Neural cell (in vitro differentiated cells): ENCODE measurements around the gene PPM1J. TPM values are rescaled to one million over a fixed set of nuclear protein-coding genes. Genes with fewer than 3 reads are reported as not detected.
A peak's percentile ranks its signal among the peaks of the same experiment; 100 is the strongest.

ENCODE experiments used
- H2AFZ ChIP-seq: fragments of 200-600, 300-800 bp; sonication (generic), shearing (Covaris generic); 2 replicates; pipeline ENCODE4 v1.6.0; 2014; ENCODE audit warnings: low read depth, mild to moderate bottlenecking, antibody characterized with exemption, low read length, moderate library complexity
- H3F3A ChIP-seq: fragments of 200-600 bp; shearing (Covaris generic); 2 replicates; pipeline ENCODE4 v1.6.1; 2016; ENCODE audit warnings: mild to moderate bottlenecking, moderate library complexity, mixed read lengths, antibody characterized with exemption, low read length; ENCODE audit not compliant: insufficient read depth, poor library complexity, severe bottlenecking
- H3K27ac ChIP-seq: fragments of 200-600, 300-800 bp; sonication (generic), shearing (Covaris generic); 2 replicates; pipeline ENCODE4 v1.5.1; 2014; ENCODE audit warnings: mild to moderate bottlenecking, low read length, moderate library complexity
- H3K27me3 ChIP-seq: fragments of 300-800, 200-600 bp; sonication (generic), shearing (Covaris generic); 2 replicates; pipeline ENCODE4 v1.6.0; 2014; ENCODE audit warnings: mild to moderate bottlenecking, low read depth, low read length, moderate library complexity; ENCODE audit not compliant: insufficient read depth
- H3K36me3 ChIP-seq: fragments of 300-800, 200-600 bp; sonication (generic), shearing (Covaris generic); 2 replicates; pipeline ENCODE4 v1.5.1; 2014; ENCODE audit warnings: mild to moderate bottlenecking, antibody characterized with exemption, low read length, moderate library complexity; ENCODE audit not compliant: insufficient read depth
- H3K4me2 ChIP-seq: fragments of 300-800, 200-600 bp; sonication (generic), shearing (Covaris generic); 2 replicates; pipeline ENCODE4 v1.6.0; 2014; ENCODE audit warnings: mild to moderate bottlenecking, low read length
- H3K4me3 ChIP-seq: fragments of 300-800, 200-600 bp; sonication (generic), shearing (Covaris generic); 2 replicates; pipeline ENCODE4 v1.5.1; 2014; ENCODE audit warnings: mild to moderate bottlenecking, low read length, moderate library complexity
- H3K79me2 ChIP-seq: fragments of 200-600 bp; shearing (Covaris generic); replicated peaks from 2 replicates; pipeline ENCODE4 v1.6.0; 2014; ENCODE audit warnings: mild to moderate bottlenecking, low read length, moderate library complexity; ENCODE audit not compliant: insufficient read depth
- H3K9ac ChIP-seq: fragments of 300-800, 200-600 bp; sonication (generic), shearing (Covaris generic); 2 replicates; pipeline ENCODE4 v1.6.1; 2016; ENCODE audit warnings: mild to moderate bottlenecking, low read length, mixed read lengths
- H3K9me2 ChIP-seq: fragments of 200-600 bp; shearing (Covaris generic); 2 replicates; pipeline ENCODE4 v1.6.1; 2016; ENCODE audit warnings: mild to moderate bottlenecking, low read length, mixed read lengths; ENCODE audit not compliant: insufficient read depth
- H3K9me3 ChIP-seq: fragments of 200-600, 300-800 bp; sonication (generic), shearing (Covaris generic); 2 replicates; pipeline ENCODE4 v1.6.1; 2016; ENCODE audit warnings: mild to moderate bottlenecking, mixed run types, low read length, moderate library complexity, mixed read lengths
- H4K20me1 ChIP-seq: fragments of 200-600 bp; shearing (Covaris generic); 2 replicates; pipeline ENCODE4 v1.6.1; 2016; ENCODE audit warnings: mild to moderate bottlenecking, mixed run types; ENCODE audit not compliant: insufficient read depth
- EP300 ChIP-seq: fragments of 450-650 bp; conservative IDR thresholded peaks from 2 replicates; pipeline ENCODE4 v1.6.1; 2014; ENCODE audit warnings: antibody characterized with exemption, mild to moderate bottlenecking, moderate library complexity; ENCODE audit not compliant: poor library complexity, severe bottlenecking
- EZH2 ChIP-seq: fragments of 200-600, 300-800 bp; shearing (Covaris generic), sonication (generic); IDR thresholded peaks from 2 replicates; pipeline ENCODE4 v1.6.1; 2014; ENCODE audit warnings: antibody characterized with exemption, low read length, borderline replicate concordance, mild to moderate bottlenecking; ENCODE audit not compliant: insufficient read depth, poor library complexity, severe bottlenecking
- MXI1 ChIP-seq: fragments of 450-650 bp; conservative IDR thresholded peaks from 2 replicates; pipeline ENCODE4 v1.6.1; 2014; ENCODE audit warnings: antibody characterized with exemption, mild to moderate bottlenecking; ENCODE audit not compliant: poor library complexity, severe bottlenecking
- POLR2AphosphoS5 ChIP-seq: IDR thresholded peaks from 2 replicates; pipeline ENCODE4 v1.6.1; 2012
- RAD21 ChIP-seq: fragments of 450-650 bp; conservative IDR thresholded peaks from 2 replicates; pipeline ENCODE4 v1.6.1; 2014; ENCODE audit warnings: antibody characterized with exemption, mild to moderate bottlenecking, moderate library complexity
- SMC3 ChIP-seq: fragments of 450-650 bp; conservative IDR thresholded peaks from 2 replicates; pipeline ENCODE4 v1.6.1; 2014; ENCODE audit warnings: antibody characterized with exemption, mild to moderate bottlenecking, moderate library complexity; ENCODE audit not compliant: poor library complexity
- TAF1 ChIP-seq: IDR thresholded peaks from 2 replicates; pipeline ENCODE4 v1.6.1; 2012; ENCODE audit warnings: low read depth
- polyA plus RNA-seq: library from polyadenylated mRNA; depleted of rRNA; stranded (reverse); fragments of >200 nt; gene quantifications from 2 replicates; pipeline ENCODE4 v1.2.3, GENCODE V29; 2014
- TF ChIP-seq, protein P1 (sequence below): IDR thresholded peaks from 2 replicates; pipeline ENCODE4 v1.6.1; 2012; ENCODE audit warnings: borderline replicate concordance
- TF ChIP-seq, protein P2 (sequence below): fragments of 450-650 bp; IDR thresholded peaks from 2 replicates; pipeline ENCODE4 v1.5.1; 2014; ENCODE audit warnings: antibody characterized with exemption, mild to moderate bottlenecking, moderate library complexity; ENCODE audit not compliant: poor library complexity, severe bottlenecking

The PPM1J gene
- polyA plus RNA-seq, 1 donor from 2014 or later: 0.16 TPM

DNA sequence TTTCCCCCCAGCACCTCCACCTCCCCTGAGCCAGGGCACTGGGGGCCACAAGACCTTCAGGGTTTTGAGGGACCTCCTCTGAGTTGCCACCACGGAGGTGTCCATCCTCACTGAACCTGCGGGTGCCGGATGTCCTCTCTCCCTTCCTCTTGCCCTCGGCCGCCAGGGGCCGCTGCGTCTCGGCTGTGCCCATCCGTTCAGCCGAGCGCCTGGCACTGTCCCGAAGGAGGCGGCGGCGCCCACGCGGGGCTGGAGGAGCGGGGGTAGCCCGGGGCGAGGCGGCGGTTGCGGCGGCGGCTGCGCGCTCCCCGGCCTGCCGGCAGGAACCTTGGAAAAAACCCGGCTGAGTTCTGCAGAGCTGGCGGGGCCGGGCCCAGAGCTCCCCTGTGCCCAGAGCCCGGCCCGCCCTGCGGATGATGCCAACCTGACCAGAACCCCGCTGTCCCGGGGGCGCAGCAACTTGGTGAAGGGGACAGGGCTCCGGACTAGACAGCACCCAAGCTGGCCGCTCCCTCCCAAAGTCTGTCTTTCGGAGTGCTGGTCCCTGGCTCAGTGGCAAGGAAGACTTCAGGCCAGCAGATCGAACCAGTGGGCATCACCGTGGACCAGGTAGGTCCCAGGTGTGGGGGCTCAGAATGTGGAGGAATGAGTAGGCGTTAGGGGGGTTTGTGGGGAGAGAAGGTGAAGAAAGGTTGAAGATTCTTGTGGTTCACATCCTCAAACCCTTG lies 3.7 kb upstream of the PPM1J start:
- H3K27me3 ChIP-seq: peaks cover 20% of the 10 kb centered on the region
- no peaks in the 10 kb centered on the region for H3K9me3 ChIP-seq
- TF ChIP-seq MXI1 (no peak), EP300 (no peak), POLR2AphosphoS5 (no peak), SMC3 (peak; percentile 59), TAF1 (no peak), RAD21 (peak; percentile 46), EZH2 (no peak)
- TF ChIP-seq, protein P1, sequence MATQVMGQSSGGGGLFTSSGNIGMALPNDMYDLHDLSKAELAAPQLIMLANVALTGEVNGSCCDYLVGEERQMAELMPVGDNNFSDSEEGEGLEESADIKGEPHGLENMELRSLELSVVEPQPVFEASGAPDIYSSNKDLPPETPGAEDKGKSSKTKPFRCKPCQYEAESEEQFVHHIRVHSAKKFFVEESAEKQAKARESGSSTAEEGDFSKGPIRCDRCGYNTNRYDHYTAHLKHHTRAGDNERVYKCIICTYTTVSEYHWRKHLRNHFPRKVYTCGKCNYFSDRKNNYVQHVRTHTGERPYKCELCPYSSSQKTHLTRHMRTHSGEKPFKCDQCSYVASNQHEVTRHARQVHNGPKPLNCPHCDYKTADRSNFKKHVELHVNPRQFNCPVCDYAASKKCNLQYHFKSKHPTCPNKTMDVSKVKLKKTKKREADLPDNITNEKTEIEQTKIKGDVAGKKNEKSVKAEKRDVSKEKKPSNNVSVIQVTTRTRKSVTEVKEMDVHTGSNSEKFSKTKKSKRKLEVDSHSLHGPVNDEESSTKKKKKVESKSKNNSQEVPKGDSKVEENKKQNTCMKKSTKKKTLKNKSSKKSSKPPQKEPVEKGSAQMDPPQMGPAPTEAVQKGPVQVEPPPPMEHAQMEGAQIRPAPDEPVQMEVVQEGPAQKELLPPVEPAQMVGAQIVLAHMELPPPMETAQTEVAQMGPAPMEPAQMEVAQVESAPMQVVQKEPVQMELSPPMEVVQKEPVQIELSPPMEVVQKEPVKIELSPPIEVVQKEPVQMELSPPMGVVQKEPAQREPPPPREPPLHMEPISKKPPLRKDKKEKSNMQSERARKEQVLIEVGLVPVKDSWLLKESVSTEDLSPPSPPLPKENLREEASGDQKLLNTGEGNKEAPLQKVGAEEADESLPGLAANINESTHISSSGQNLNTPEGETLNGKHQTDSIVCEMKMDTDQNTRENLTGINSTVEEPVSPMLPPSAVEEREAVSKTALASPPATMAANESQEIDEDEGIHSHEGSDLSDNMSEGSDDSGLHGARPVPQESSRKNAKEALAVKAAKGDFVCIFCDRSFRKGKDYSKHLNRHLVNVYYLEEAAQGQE: no peak
- TF ChIP-seq, protein P2, sequence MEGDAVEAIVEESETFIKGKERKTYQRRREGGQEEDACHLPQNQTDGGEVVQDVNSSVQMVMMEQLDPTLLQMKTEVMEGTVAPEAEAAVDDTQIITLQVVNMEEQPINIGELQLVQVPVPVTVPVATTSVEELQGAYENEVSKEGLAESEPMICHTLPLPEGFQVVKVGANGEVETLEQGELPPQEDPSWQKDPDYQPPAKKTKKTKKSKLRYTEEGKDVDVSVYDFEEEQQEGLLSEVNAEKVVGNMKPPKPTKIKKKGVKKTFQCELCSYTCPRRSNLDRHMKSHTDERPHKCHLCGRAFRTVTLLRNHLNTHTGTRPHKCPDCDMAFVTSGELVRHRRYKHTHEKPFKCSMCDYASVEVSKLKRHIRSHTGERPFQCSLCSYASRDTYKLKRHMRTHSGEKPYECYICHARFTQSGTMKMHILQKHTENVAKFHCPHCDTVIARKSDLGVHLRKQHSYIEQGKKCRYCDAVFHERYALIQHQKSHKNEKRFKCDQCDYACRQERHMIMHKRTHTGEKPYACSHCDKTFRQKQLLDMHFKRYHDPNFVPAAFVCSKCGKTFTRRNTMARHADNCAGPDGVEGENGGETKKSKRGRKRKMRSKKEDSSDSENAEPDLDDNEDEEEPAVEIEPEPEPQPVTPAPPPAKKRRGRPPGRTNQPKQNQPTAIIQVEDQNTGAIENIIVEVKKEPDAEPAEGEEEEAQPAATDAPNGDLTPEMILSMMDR: peak; percentile 62
- no peaks in the 10 kb centered on the region for H3F3A ChIP-seq
- no peak overlapping the region for H3K4me3 ChIP-seq
- H2AFZ ChIP-seq: no peak overlapping the region
- H3K79me2 ChIP-seq: no peaks in the 10 kb centered on the region
- H4K20me1 ChIP-seq: no peaks in the 10 kb centered on the region
- no peak overlapping the region for H3K4me2 ChIP-seq
- H3K27ac ChIP-seq: no peak overlapping the region
- no peak overlapping the region for H3K9ac ChIP-seq
- no peaks in the 10 kb centered on the region for H3K36me3 ChIP-seq
- H3K9me2 ChIP-seq: no peaks in the 10 kb centered on the region

DNA sequence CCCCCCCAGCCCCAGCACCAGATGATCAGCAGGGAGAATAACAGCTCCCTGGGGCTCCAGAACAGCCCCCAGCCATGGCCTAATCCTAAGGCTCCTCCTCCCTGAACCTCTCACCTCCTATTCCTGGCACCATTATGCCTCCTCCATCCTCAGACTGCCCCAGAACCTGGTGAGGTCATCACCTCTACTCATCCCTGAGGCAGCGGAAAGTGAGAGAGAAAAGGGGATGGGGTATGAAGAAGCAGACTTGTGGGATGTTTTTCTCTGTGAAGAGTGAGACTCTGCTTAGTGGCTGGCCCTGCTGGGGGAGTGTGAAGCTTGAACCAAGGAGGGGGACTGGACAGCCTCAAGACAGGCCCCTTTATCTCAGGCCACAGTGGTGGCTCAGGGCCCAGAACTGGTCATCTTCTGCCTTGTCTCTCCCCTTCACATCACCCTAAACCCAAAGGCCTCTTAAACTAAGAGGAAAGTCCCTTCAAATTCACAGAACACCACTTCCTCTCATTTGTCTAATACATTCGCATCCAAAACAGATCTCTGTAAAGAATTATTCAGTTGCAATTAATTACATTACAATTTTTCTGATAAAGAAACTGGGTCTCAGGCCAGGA lies 2.2 kb upstream of the PPM1J start:
- Histone ChIP-seq H3K27me3 (peaks cover 27% of the 10 kb centered on the region), H2AFZ (no peak overlapping the region), H3K9me3 (no peaks in the 10 kb centered on the region), H3K9ac (no peak overlapping the region), H3K36me3 (no peaks in the 10 kb centered on the region), H3F3A (no peaks in the 10 kb centered on the region), H3K4me2 (no peak overlapping the region), H3K79me2 (no peaks in the 10 kb centered on the region), H4K20me1 (no peaks in the 10 kb centered on the region), H3K9me2 (no peaks in the 10 kb centered on the region), H3K27ac (no peak overlapping the region), H3K4me3 (no peak overlapping the region)
- TF ChIP-seq MXI1: no peak
- TF ChIP-seq SMC3: no peak
- no peak for TF ChIP-seq EZH2
- no peak for TF ChIP-seq POLR2AphosphoS5
- TF ChIP-seq EP300: no peak
- TF ChIP-seq TAF1: no peak
- TF ChIP-seq, protein P2: no peak
- TF ChIP-seq RAD21: no peak
- TF ChIP-seq, protein P1: no peak
